Measurements from ENCODE around the gene CD81. TPM values are rescaled to one million over a fixed set of nuclear protein-coding genes. Genes with fewer than 3 reads are reported as not detected.

Gene CD81
- total and polyA plus RNA-seq, 2 donors from 2014 or later, result 827 to 950 TPM

- no peaks in the 10 kb centered on the region for H3K27me3 ChIP-seq (ENCODE audit: control insufficient read depth, insufficient read depth, low read length)
- peak overlapping the region; percentile 71 to 89 for H3K27ac ChIP-seq (ENCODE audit: low read depth in 2 of 2, low read length in 2 of 2)
- FAIRE-seq (no peak), DNase-seq (peak in 1 of 5 donors; percentile 75)
- peaks cover 0 to 74% (median 65%) of the 10 kb centered on the region in 3 donors for H3K4me1 ChIP-seq (ENCODE audit: control insufficient read depth in 2 of 3, insufficient read depth in 2 of 3, low read depth in 1 of 3, low read length in 3 of 3)
- no peak for TF ChIP-seq CTCF (IDR thresholded peaks at IDR 0.05; ENCODE audit: borderline replicate concordance, extremely low read depth, insufficient read depth)
- H3K36me3 ChIP-seq (ENCODE audit: control insufficient read depth in 2 of 3, insufficient read depth in 3 of 3, low read length in 3 of 3), result no peaks in the 10 kb centered on the region
- H3K9ac ChIP-seq (ENCODE audit: low read length in 3 of 3), result peak overlapping the region in 1 of 3 donors; percentile 65
- intact Hi-C loops (cut with DNase I), result no loop called here
- no peak overlapping the region for H3K4me3 ChIP-seq (ENCODE audit: low read length in 3 of 3)
- no peaks in the 10 kb centered on the region for H3K9me3 ChIP-seq (ENCODE audit: control insufficient read depth in 2 of 3, insufficient read depth in 1 of 3, low read length in 3 of 3)
These were observed 5.0 kb downstream of the CD81 start for GRCh38 chr11:2382129-2382517.

DNA sequence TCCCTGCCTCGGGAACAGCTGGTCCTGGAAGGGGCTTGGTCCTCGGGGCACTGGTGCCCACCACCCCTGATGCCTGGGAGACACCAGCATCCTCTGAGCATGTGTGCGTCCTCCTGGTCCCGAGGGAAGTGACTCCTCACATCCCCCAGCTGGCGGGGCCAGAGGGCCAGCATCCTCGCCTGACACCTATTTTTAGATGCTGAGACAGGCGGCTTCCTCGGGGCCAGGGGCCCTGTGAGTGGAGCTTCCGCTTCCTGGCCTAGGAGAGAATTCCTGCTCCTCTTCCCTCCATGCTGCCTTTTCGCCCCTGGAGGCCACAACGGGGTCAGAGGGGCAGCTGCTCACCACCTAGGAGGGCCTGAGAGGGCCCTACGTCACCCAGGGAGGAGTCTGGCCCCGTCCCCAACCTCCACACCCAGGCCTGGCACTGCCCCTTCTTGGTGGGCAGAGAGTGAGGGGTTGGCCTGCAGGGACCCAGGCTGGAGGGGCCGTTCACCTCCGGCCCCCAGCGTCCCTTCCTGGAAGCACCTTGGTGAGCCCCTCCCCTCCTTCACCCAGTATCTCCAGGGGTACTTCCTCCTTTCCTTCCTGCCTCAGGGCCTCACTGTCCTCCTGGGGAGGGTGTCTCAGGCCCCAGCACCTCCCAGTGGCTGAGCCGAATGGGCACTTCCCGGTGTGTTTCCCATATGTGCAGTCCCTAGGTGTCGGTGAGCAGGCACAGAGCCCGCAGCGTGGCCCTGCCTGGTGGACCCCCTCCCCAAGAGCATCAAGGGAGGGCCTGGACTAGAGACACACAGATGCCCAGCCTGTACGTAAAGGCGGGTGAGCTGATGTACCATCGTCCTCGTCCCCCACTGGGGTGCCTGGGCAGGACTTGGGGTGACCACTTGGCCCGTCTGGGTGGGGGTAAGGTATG lies 6.1 kb downstream of the CD81 start:
- H3K9me3 ChIP-seq (ENCODE audit: control insufficient read depth in 2 of 3, insufficient read depth in 1 of 3, low read length in 3 of 3), result no peaks in the 10 kb centered on the region
- no peak for TF ChIP-seq CTCF (IDR thresholded peaks at IDR 0.05; ENCODE audit: borderline replicate concordance, extremely low read depth, insufficient read depth)
- no peak for FAIRE-seq
- H3K27me3 ChIP-seq (ENCODE audit: control insufficient read depth, insufficient read depth, low read length), result no peaks in the 10 kb centered on the region
- H3K4me1 ChIP-seq (ENCODE audit: control insufficient read depth in 2 of 3, insufficient read depth in 2 of 3, low read depth in 1 of 3, low read length in 3 of 3), result peaks cover 0 to 82% (median 73%) of the 10 kb centered on the region in 3 donors
- no peaks in the 10 kb centered on the region for H3K36me3 ChIP-seq (ENCODE audit: control insufficient read depth in 2 of 3, insufficient read depth in 3 of 3, low read length in 3 of 3)
- H3K9ac ChIP-seq (ENCODE audit: low read length in 3 of 3), result peak overlapping the region in 1 of 3 donors; percentile 65
- peak in 2 of 5 donors; percentile 60 to 91 for DNase-seq
- peak overlapping the region in 1 of 3 donors; percentile 29 for H3K4me3 ChIP-seq (ENCODE audit: low read length in 3 of 3)
- peak overlapping the region; percentile 85 to 89 for H3K27ac ChIP-seq (ENCODE audit: low read depth in 2 of 2, low read length in 2 of 2)
- intact Hi-C loops (cut with DNase I), result no loop called here

- peak in 3 of 5 donors; percentile 39 to 88 (median 55) for DNase-seq
- no peaks in the 10 kb centered on the region for H3K27me3 ChIP-seq (ENCODE audit: control insufficient read depth, insufficient read depth, low read length)
- peak overlapping the region in 1 of 3 donors; percentile 29 for H3K4me3 ChIP-seq (ENCODE audit: low read length in 3 of 3)
- FAIRE-seq, result no peak
- intact Hi-C loops (cut with DNase I), result no loop called here
- H3K36me3 ChIP-seq (ENCODE audit: control insufficient read depth in 2 of 3, insufficient read depth in 3 of 3, low read length in 3 of 3), result no peaks in the 10 kb centered on the region
- no peak for TF ChIP-seq CTCF (IDR thresholded peaks at IDR 0.05; ENCODE audit: borderline replicate concordance, extremely low read depth, insufficient read depth)
- H3K9ac ChIP-seq (ENCODE audit: low read length in 3 of 3), result peak overlapping the region in 1 of 3 donors; percentile 65
- H3K9me3 ChIP-seq (ENCODE audit: control insufficient read depth in 2 of 3, insufficient read depth in 1 of 3, low read length in 3 of 3), result no peaks in the 10 kb centered on the region
- peaks cover 0 to 88% (median 82%) of the 10 kb centered on the region in 3 donors for H3K4me1 ChIP-seq (ENCODE audit: control insufficient read depth in 2 of 3, insufficient read depth in 2 of 3, low read depth in 1 of 3, low read length in 3 of 3)
- peak overlapping the region; percentile 85 to 89 for H3K27ac ChIP-seq (ENCODE audit: low read depth in 2 of 2, low read length in 2 of 2)
These were observed 7.0 kb downstream of the CD81 start for GRCh38 chr11:2383852-2384804.

All from kidney (tissue), 14 donors.